MG63 (cell line): ENCODE measurements around the gene DNAJB2. TPM values are rescaled to one million over a fixed set of nuclear protein-coding genes. Genes with fewer than 3 reads are reported as not detected.
"Not testable (repeated sequence)": the region's sequence is repeated elsewhere in the genome, so short reads cannot be mapped to it uniquely, and the experiment has no call there.

Source experiments
- DNase-seq: peaks from one replicate; pipeline ENCODE4 v3.0.0-alpha.2; 2020
- H3K27me3 ChIP-seq: fragments of 250-450 bp; sonication (Bioruptor Pico); 2 replicates; pipeline ENCODE4 v1.5.1; 2020; ENCODE audit warnings: mild to moderate bottlenecking, moderate library complexity
- H3K36me3 ChIP-seq: fragments of 250-450 bp; sonication (Bioruptor Pico); 2 replicates; pipeline ENCODE4 v1.5.1; 2020; ENCODE audit warnings: mild to moderate bottlenecking, moderate library complexity
- H3K4me3 ChIP-seq: fragments of 250-450 bp; sonication (Bioruptor Pico); 2 replicates; pipeline ENCODE4 v1.5.1; 2020; ENCODE audit warnings: mild to moderate bottlenecking, moderate library complexity
- H3K9me3 ChIP-seq: fragments of 250-450 bp; sonication (Bioruptor Pico); 2 replicates; pipeline ENCODE4 v1.5.1; 2020; ENCODE audit warnings: mild to moderate bottlenecking, moderate library complexity
- total RNA-seq: library from RNA; depleted of rRNA; stranded (reverse); fragments of >200 nt; shearing (Covaris generic); gene quantifications from 2 replicates; pipeline ENCODE4 v1.2.3, GENCODE V29; 2014; ENCODE audit warnings: low replicate concordance

DNAJB2 gene
- total RNA-seq, 1 experiment from 2014 or later = 56.4 TPM

DNA sequence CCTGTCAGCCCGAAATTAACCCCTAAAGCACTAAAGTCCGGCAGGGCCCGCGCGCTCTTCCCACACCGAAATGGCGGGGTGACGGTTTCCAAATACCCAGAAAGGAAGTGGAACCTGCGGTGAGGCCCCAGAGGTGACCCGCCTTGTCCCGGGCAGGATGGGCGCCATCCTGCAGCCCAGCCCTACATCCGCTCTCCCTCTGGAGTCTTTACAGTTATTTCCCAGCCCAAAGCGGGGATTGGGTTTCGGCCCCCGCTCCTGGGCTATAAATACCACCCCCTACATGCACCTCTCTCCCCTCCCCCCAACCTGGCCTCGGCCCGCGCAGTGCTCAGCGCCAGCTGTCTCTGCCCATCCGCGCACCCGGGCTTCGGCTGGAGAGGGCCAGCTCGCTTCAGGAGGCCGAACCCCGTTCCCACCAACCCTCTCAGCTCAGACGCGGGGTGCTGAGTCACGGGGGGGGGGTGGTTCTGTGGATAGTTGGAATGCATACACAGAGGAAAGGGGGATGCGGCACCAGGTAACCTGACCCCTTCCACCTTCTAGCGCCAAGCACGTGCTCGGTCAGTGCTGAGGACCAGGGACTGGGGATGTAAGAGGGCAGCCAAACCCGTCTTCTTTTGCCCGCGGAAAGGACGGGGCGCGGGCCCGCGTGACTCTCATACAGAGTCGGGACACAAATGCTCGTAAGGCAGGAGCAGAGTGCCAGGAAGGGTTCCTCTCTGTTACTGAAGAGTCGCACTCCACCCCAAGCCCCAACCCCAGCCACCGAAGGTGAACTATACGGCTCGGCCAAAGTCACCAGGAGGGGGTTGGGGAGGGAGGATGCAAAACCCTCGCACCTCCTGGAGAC, 26.0 kb upstream of the DNAJB2 start, which contains the start of gene TUBA4B:
Gene TUBA4B (plus strand): TSS at position 344 of the 853 bp plus-strand sequence. CDS start 165 bp downstream, at position 509.
- Histone ChIP-seq H3K27me3 (peaks cover 6% of the 10 kb centered on the region; the same call in 1 of the 2 replicates), H3K4me3 (peak within 1 kb of the TSS; percentile 41), H3K36me3 (peaks cover 3% of the 10 kb centered on the region), H3K9me3 (no peaks in the 10 kb centered on the region)
- no peak for DNase-seq

DNA sequence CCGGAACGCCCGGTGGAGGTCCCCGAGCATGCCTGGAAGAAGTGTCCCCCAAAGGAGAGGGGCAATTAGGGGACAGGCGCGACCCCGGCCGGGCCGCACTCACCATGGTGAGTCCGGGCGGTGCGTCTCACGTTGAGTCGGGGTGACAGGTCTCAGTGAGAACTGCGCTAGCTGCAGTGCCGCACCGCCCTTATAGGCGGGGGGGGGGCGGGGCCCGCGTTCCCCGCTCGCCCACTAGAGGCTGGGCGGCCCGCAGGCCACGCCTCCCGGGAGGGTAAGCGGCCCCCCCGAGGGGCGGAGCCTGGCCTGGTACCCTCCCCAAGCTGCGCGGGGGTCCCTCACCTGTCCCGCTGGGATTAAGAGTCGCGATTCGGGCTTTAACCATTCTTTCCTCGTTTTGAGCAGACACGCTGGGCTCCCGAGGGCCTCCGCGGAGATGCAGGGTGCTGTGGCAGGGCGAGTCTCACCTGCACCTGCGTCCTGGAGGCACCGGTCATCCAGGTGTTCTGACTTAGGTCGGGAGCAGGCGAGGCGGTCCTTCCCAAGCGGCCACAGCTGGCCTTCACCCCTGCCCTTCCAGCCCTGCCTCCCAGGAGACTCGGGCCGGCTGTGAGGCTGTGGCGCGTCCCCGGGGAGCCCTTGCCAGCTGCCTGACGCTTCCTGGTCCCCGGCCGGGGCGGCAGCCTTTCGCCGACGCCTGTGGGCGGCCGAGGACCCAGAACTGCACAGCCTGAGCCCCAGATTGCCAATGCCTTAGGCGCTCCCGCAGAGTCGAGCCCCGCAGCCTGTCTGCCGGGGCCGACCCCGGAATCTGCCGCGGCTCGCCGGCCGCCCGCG, 25.2 kb upstream of the DNAJB2 start, which contains the start of gene TUBA4A:
Gene TUBA4A (minus strand): TSS at position 166 of the 837 bp plus-strand sequence. CDS start 60 bp downstream, at position 106.
- no peaks in the 10 kb centered on the region for H3K9me3 ChIP-seq
- peak; percentile 66 for DNase-seq
- H3K36me3 ChIP-seq = no peaks in the 10 kb centered on the region; the same call in 1 of the 2 replicates
- peaks cover 6% of the 10 kb centered on the region; the same call in 1 of the 2 replicates for H3K27me3 ChIP-seq
- peak within 1 kb of the TSS; percentile 41 for H3K4me3 ChIP-seq

DNA sequence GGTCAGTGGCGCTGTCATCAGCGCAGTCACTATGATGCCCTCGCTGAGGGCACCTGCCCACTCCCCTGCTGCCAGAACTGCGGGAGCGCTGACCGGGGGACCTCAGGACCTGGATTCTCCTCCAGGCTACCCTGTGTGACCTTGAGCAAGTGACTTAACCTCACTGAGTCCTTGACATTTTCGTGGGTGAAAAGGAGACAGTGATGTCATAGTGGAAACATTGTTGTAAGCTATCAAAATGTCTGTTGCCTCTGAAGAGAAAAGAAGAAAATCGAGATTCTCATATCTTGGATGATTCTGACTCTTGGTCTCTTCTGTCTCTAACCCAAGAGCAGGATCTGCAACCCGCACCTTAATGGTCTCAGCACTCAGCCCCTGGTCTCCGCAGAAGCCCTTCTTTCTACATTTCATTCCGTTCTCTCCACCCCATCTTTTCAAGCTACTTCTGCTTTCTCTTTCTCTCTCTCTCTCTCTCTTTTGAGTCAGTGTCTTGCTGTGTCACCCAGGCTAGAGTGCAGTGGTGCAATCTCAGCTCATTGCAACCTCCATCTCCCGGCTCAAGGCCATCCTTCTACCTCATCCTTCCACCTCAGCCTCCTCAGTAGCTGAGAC, 24.5 kb upstream of the DNAJB2 start:
- Histone ChIP-seq H3K4me3 (peak overlapping the region; percentile 41), H3K27me3 (peaks cover 6% of the 10 kb centered on the region; the same call in 1 of the 2 replicates), H3K9me3 (no peaks in the 10 kb centered on the region), H3K36me3 (no peaks in the 10 kb centered on the region; the same call in 1 of the 2 replicates)
- no peak for DNase-seq

GRCh38 chr2:219258942-219259341, 20.2 kb upstream of the DNAJB2 start:
- not testable (repeated sequence) for H3K36me3 ChIP-seq, H3K27me3 ChIP-seq, DNase-seq, H3K4me3 ChIP-seq, H3K9me3 ChIP-seq

DNA sequence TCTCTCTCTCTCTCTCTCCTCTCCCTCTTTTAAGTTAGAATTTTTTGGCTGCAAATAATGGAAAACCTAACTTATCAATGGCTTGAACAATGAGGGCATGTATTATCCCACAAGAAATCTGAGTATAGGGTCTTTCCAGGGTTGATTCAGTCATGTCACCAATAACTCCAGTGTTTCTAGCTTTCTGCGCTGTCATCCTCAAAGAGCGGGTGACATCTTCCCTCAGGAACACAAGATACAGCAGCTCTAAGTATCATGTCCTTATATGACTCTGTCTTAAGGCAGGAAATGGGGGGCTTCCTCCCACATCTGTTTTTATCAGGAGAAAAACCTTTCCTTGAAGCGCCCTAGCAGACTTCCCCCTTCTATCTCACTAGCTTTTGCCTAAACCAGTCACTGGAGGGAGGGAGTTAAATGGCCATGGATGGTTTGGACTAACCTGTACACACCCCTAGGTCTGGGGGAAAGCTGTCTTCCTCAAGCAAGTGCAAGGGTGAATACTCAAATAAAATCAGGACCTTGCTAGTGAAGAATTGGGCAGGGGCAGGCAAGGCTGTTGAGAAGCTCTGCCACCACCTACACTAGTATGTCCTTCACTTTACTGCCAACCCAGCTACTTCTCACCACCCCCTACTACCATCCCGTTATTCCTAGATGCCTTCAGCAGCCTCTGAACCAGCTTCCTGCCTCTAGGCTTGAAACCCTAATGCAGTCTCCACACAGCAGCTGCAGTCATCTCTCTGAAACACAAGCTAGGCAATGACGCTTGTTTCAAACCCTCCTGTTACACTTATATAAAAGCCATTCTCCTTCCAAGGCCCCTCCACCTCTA, 17.9 kb upstream of the DNAJB2 start:
- Histone ChIP-seq H3K36me3 (no peaks in the 10 kb centered on the region), H3K4me3 (no peak overlapping the region), H3K27me3 (no peaks in the 10 kb centered on the region), H3K9me3 (no peaks in the 10 kb centered on the region)
- DNase-seq = no peak

- H3K4me3 ChIP-seq = no peak overlapping the region
- no peak for DNase-seq
- no peaks in the 10 kb centered on the region for H3K36me3 ChIP-seq
- no peaks in the 10 kb centered on the region for H3K9me3 ChIP-seq
- no peaks in the 10 kb centered on the region for H3K27me3 ChIP-seq
These were observed 12.9 kb upstream of the DNAJB2 start for GRCh38 chr2:219266232-219266631.

DNA sequence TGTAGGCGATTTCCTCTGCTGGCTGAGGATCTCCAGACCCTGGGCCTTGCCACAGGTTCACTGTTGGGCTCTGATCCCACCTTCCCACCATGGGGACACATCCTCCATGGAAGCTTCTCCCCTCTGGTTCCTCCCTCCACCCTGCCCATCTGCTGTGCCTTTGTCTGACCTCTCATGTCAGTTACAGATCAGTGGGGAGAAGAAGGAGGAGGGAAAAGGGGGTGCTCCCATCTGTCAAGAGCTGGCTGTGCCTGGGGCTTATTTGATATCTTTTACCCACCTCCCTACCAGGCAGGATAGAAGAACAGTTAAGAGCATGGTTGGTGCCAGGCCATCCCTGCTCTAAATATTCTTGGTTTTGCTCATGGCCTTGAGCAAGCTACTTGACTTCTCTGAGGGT, 12.3 kb upstream of the DNAJB2 start:
- no peaks in the 10 kb centered on the region for H3K9me3 ChIP-seq
- no peaks in the 10 kb centered on the region for H3K27me3 ChIP-seq
- no peak overlapping the region for H3K4me3 ChIP-seq
- no peak for DNase-seq
- no peaks in the 10 kb centered on the region for H3K36me3 ChIP-seq

GRCh38 chr2:219268294-219268693, 10.9 kb upstream of the DNAJB2 start:
- Histone ChIP-seq H3K36me3 (no peaks in the 10 kb centered on the region), H3K4me3 (no peak overlapping the region), H3K27me3 (no peaks in the 10 kb centered on the region), H3K9me3 (no peaks in the 10 kb centered on the region)
- no peak for DNase-seq

DNA sequence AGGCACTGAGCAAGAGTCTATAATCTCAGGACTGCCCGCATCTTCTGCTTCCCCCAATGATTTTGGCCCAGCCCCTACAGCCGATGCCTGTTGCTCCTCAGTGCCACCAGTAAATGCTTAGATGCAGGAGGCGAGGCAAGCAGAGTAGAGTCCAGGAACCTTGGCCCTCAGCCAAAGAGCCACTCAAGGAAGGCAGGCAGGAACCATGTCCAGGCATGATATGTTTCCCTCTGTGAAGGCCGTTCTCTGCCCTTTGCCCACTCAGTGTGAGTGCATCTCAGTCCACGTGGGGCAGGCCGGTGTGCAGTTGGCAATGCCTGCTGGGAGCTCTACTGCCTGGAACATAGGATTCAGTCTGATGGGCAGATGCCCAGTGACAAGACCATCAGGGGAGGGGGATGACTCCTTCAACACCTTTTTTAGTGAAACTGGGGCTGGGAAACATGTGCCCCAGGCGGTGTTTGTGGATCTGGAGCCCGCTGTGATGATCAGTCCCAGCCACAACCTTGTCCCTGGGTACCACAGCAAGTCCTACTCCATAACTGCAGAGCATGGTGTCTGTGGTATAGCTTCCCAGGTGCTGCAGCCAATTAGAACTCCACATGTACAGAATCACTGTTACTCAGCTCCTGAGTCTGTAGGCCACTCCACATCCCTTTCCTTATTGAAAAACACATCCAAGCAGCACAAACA, 9.7 kb upstream of the DNAJB2 start:
- no peaks in the 10 kb centered on the region for H3K36me3 ChIP-seq
- DNase-seq = no peak
- no peaks in the 10 kb centered on the region for H3K9me3 ChIP-seq
- no peak overlapping the region for H3K4me3 ChIP-seq
- H3K27me3 ChIP-seq = no peaks in the 10 kb centered on the region

GRCh38 chr2:219270055-219270372, 9.2 kb upstream of the DNAJB2 start:
- no peaks in the 10 kb centered on the region for H3K36me3 ChIP-seq
- no peak overlapping the region for H3K4me3 ChIP-seq
- no peak for DNase-seq
- H3K9me3 ChIP-seq = no peaks in the 10 kb centered on the region
- H3K27me3 ChIP-seq = no peaks in the 10 kb centered on the region

DNA sequence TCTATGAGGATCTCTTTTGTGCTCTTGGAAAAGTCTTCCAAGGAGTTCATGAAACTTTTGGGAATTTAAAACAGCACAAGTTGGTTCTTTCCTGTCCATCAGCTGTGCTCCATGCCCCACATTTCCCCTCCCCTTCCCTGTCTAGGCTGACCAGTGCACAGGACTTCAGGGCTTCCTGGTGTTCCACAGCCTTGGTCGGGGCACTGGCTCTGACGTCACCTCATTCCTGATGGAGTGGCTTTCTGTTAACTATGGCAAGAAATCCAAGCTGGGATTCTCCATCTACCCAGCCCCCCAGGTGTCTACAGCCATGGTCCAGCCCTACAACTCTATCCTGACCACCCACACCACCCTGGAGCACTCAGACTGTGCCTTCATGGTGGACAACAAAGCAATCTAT, 8.1 kb upstream of the DNAJB2 start:
- Histone ChIP-seq H3K27me3 (no peaks in the 10 kb centered on the region), H3K36me3 (no peaks in the 10 kb centered on the region), H3K9me3 (no peaks in the 10 kb centered on the region), H3K4me3 (no peak overlapping the region)
- no peak for DNase-seq

GRCh38 chr2:219272356-219272755, 6.8 kb upstream of the DNAJB2 start:
- no peak overlapping the region for H3K4me3 ChIP-seq
- H3K36me3 ChIP-seq = no peaks in the 10 kb centered on the region
- no peaks in the 10 kb centered on the region for H3K9me3 ChIP-seq
- H3K27me3 ChIP-seq = no peaks in the 10 kb centered on the region
- DNase-seq = no peak

GRCh38 chr2:219272995-219273394, 6.2 kb upstream of the DNAJB2 start:
- no peaks in the 10 kb centered on the region for H3K36me3 ChIP-seq
- no peak overlapping the region for H3K4me3 ChIP-seq

DNA sequence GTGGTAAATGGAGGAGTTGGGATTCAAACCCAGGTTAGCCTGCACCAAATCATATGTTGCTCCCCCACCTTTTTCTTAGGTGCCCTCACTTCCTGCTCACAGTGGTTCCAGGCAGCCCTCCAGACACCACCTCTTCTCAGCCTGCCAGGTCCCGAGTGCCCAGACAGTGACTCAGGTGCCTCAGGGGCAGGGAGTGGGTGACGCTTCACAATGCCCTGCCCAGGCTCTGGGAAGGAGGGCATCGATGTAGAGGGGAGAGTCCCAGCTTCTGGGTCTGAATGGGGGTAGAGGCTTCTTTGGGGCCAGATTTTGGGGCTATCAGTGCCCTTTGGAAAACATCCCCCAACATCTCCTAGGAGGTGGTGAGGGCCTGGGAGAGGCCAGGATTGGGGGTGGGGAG, 5.2 kb upstream of the DNAJB2 start:
- no peaks in the 10 kb centered on the region for H3K36me3 ChIP-seq
- H3K27me3 ChIP-seq = no peaks in the 10 kb centered on the region
- H3K9me3 ChIP-seq = no peaks in the 10 kb centered on the region
- no peak overlapping the region for H3K4me3 ChIP-seq
- DNase-seq = peak; percentile 77

More at GRCh38 chr2:219272995-219273394, 6.2 kb upstream of the DNAJB2 start:
- no peaks in the 10 kb centered on the region for H3K9me3 ChIP-seq
- DNase-seq = peak; percentile 60
- no peaks in the 10 kb centered on the region for H3K27me3 ChIP-seq

DNA sequence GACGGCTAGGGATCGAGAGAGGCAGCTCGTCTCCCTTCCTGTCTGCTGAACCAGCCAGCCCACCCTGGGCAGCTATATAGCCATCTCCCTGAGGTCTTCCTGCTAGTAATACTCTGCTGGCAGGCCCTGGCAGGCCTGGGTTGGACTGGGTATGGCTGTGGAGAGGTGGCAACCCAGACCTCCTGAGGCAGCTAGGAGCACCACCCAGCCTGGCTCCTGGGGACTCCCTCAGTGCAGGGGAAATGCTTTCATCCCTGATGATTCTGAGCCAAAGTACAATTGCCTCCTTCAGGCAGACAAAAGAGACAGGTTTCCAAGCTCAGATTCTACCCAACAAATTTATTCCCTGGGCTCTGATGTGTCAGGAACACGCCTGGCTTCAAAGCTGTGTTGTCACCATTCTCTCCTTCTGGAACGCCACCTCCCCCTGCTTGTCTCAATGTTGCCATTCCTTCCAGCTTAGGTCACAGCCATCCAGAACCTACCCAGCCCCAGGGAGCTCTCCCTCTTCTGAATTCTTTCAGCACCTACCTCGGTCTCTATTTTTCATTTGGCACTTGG, 4.7 kb upstream of the DNAJB2 start:
- no peak overlapping the region for H3K4me3 ChIP-seq
- no peaks in the 10 kb centered on the region for H3K36me3 ChIP-seq
- no peaks in the 10 kb centered on the region for H3K27me3 ChIP-seq
- peak; percentile 75 for DNase-seq
- H3K9me3 ChIP-seq = no peaks in the 10 kb centered on the region
